Trophoblast cell (in vitro differentiated cells and primary cell): ENCODE data around the gene STAB2.

Experiments used
- DNase-seq, 2 donors: peaks; one replicate each; pipeline ENCODE4 v3.0.0-alpha.2; 2016
- H2AFZ ChIP-seq: 2 replicates; pipeline ENCODE4 v1.6.1; 2013; ENCODE audit warnings: low read length, moderate library complexity, mild to moderate bottlenecking; ENCODE audit not compliant: insufficient read depth, poor library complexity
- H2AK5ac ChIP-seq: 2 replicates; pipeline ENCODE4 v1.6.1; 2013; ENCODE audit warnings: mild to moderate bottlenecking, low read length
- H2BK120ac ChIP-seq: 2 replicates; pipeline ENCODE4 v1.6.1; 2013; ENCODE audit warnings: low read length, mild to moderate bottlenecking, moderate library complexity; ENCODE audit not compliant: insufficient read depth, poor library complexity
- H2BK12ac ChIP-seq: 2 replicates; pipeline ENCODE4 v1.6.1; 2013; ENCODE audit warnings: mild to moderate bottlenecking, low read length, moderate library complexity
- H2BK5ac ChIP-seq: 2 replicates; pipeline ENCODE4 v1.6.1; 2013; ENCODE audit warnings: low read length, low read depth, moderate library complexity, mild to moderate bottlenecking; ENCODE audit not compliant: poor library complexity
- H3K14ac ChIP-seq: 2 replicates; pipeline ENCODE4 v1.6.1; 2013; ENCODE audit warnings: mild to moderate bottlenecking, low read length
- H3K18ac ChIP-seq: 2 replicates; pipeline ENCODE4 v1.6.1; 2013; ENCODE audit warnings: mild to moderate bottlenecking, low read length
- H3K23ac ChIP-seq: 2 replicates; pipeline ENCODE4 v1.6.1; 2013; ENCODE audit warnings: low read length
- H3K27ac ChIP-seq: 2 replicates; pipeline ENCODE4 v1.5.1; 2013; ENCODE audit warnings: low read depth, mild to moderate bottlenecking, inconsistent platforms, low read length, moderate library complexity
- H3K27me3 ChIP-seq: 2 replicates; pipeline ENCODE4 v1.6.1; 2013; ENCODE audit warnings: inconsistent platforms, mild to moderate bottlenecking, low read length, moderate library complexity; ENCODE audit not compliant: insufficient read depth
- H3K36me3 ChIP-seq, 2 experiments: 1 replicate in 1 of 2; 2 replicates in 1 of 2; pipeline ENCODE4 v1.6.1; 2013; ENCODE audit warnings: low read length in 2 of 2, mild to moderate bottlenecking in 2 of 2, moderate library complexity in 1 of 2; ENCODE audit not compliant: insufficient read depth in 2 of 2, control insufficient read depth in 1 of 2
- H3K4ac ChIP-seq: 2 replicates; pipeline ENCODE4 v1.6.1; 2013; ENCODE audit warnings: low read depth, mild to moderate bottlenecking, low read length, moderate library complexity
- H3K4me1 ChIP-seq, 2 experiments: 1 replicate in 1 of 2; 2 replicates in 1 of 2; pipeline ENCODE4 v1.6.1; 2013; ENCODE audit warnings: low read length in 2 of 2, mild to moderate bottlenecking in 2 of 2, moderate library complexity in 1 of 2; ENCODE audit not compliant: insufficient read depth in 2 of 2, control insufficient read depth in 1 of 2
- H3K4me2 ChIP-seq: 2 replicates; pipeline ENCODE4 v1.6.1; 2013; ENCODE audit warnings: inconsistent platforms, mild to moderate bottlenecking, low read length, moderate library complexity
- H3K4me3 ChIP-seq: 2 replicates; pipeline ENCODE4 v1.5.1; 2013; ENCODE audit warnings: mild to moderate bottlenecking, low read depth, low read length, inconsistent platforms
- H3K79me1 ChIP-seq: one replicate; pipeline ENCODE4 v1.6.1; 2013; ENCODE audit warnings: low read length
- H3K79me2 ChIP-seq: 2 replicates; pipeline ENCODE4 v1.6.1; 2013; ENCODE audit warnings: low read length, mild to moderate bottlenecking; ENCODE audit not compliant: control insufficient read depth, insufficient read depth, poor library complexity
- H3K9ac ChIP-seq: 2 replicates; pipeline ENCODE4 v1.6.1; 2013; ENCODE audit warnings: mild to moderate bottlenecking, low read length
- H3K9me3 ChIP-seq: 2 replicates; pipeline ENCODE4 v1.6.1; 2013; ENCODE audit warnings: low read depth, mild to moderate bottlenecking, control low read depth, inconsistent platforms, low read length; ENCODE audit not compliant: insufficient read depth
- H4K12ac ChIP-seq: 2 replicates; pipeline ENCODE4 v1.6.1; 2013; ENCODE audit warnings: low read depth, mild to moderate bottlenecking, low read length, moderate library complexity
- H4K8ac ChIP-seq: 2 replicates; pipeline ENCODE4 v1.6.1; 2013; ENCODE audit warnings: low read depth, mild to moderate bottlenecking, low read length, moderate library complexity
- H4K91ac ChIP-seq: one replicate; pipeline ENCODE4 v1.6.1; 2013; ENCODE audit warnings: low read depth, mild to moderate bottlenecking, low read length, moderate library complexity
- WGBS: extraction: QIAGEN DNeasy Blood & Tissue Kit; methylation state at CpG from one replicate; pipeline ENCODE4 v1.1.7; 2013; ENCODE audit warnings: missing lambda C conversion rate; ENCODE audit not compliant: insufficient read length, insufficient coverage; ENCODE audit errors: extremely low coverage; 5-methylcytosine and 5-hydroxymethylcytosine counted together

STAB2 gene

GRCh38 chr12:103786201-103786600, 199.1 kb downstream of the STAB2 start:
- peaks cover 9% of the 10 kb centered on the region for H3K79me1 ChIP-seq
- H3K4ac ChIP-seq: no peak overlapping the region
- H2BK12ac ChIP-seq: no peak overlapping the region

GRCh38 chr12:103791350-103791920, 204.4 kb downstream of the STAB2 start:
- H3K79me2 ChIP-seq: no peaks in the 10 kb centered on the region
- no peaks in the 10 kb centered on the region for H3K27me3 ChIP-seq
- no peak overlapping the region for H3K4me3 ChIP-seq
- H3K79me1 ChIP-seq: peaks cover 8% of the 10 kb centered on the region
- peak overlapping the region; percentile 12 for H2BK5ac ChIP-seq
- peak overlapping the region; percentile 64 for H3K14ac ChIP-seq
- H4K8ac ChIP-seq: peak overlapping the region; percentile 42
- H3K4me2 ChIP-seq: no peak overlapping the region
- peak overlapping the region; percentile 52 for H2AK5ac ChIP-seq
- no peaks in the 10 kb centered on the region for H3K9me3 ChIP-seq
- H3K36me3 ChIP-seq: peaks cover 1 to 8% of the 10 kb centered on the region in 2 experiments
- peak overlapping the region; percentile 47 for H2BK120ac ChIP-seq
- peak overlapping the region; percentile 31 for H3K4ac ChIP-seq
- H3K18ac ChIP-seq: peak overlapping the region; percentile 49
- H2AFZ ChIP-seq: no peak overlapping the region
- no peak overlapping the region for H4K12ac ChIP-seq
- H4K91ac ChIP-seq: peak overlapping the region; percentile 72
- H3K23ac ChIP-seq: no peak overlapping the region
- no peak for DNase-seq
- no peak overlapping the region for H3K27ac ChIP-seq
- no CpG with 5 or more reads among the region's 10 CpGs for whole genome bisulfite sequencing
- H3K4me1 ChIP-seq: peaks cover 14 to 21% of the 10 kb centered on the region in 2 experiments
- H3K9ac ChIP-seq: no peak overlapping the region
- H2BK12ac ChIP-seq: peak overlapping the region; percentile 61

More at GRCh38 chr12:103786201-103786600, 199.1 kb downstream of the STAB2 start:
- Histone ChIP-seq H3K23ac (no peak overlapping the region), H3K9ac (no peak overlapping the region), H4K91ac (no peak overlapping the region), H3K14ac (no peak overlapping the region), H3K18ac (no peak overlapping the region), H3K4me3 (no peak overlapping the region), H3K27ac (no peak overlapping the region), H2AFZ (no peak overlapping the region), H3K27me3 (no peaks in the 10 kb centered on the region), H4K12ac (no peak overlapping the region), H3K4me2 (no peak overlapping the region), H4K8ac (no peak overlapping the region), H3K36me3 (peaks cover 4 to 6% of the 10 kb centered on the region in 2 experiments), H2BK120ac (peak overlapping the region; percentile 15), H2BK5ac (no peak overlapping the region), H3K9me3 (no peaks in the 10 kb centered on the region), H3K4me1 (peaks cover 8 to 11% of the 10 kb centered on the region in 2 experiments), H2AK5ac (no peak overlapping the region), H3K79me2 (peaks cover 3% of the 10 kb centered on the region)
- no peak for DNase-seq

GRCh38 chr12:103793046-103793445, 206.0 kb downstream of the STAB2 start:
- Histone ChIP-seq H2BK12ac (no peak overlapping the region), H4K91ac (peak overlapping the region; percentile 31), H3K4me3 (no peak overlapping the region), H3K36me3 (peaks cover 1 to 8% of the 10 kb centered on the region in 2 experiments), H3K79me1 (peaks cover 9% of the 10 kb centered on the region), H3K18ac (no peak overlapping the region), H2BK5ac (no peak overlapping the region), H2AK5ac (no peak overlapping the region), H4K12ac (no peak overlapping the region), H3K9ac (no peak overlapping the region), H3K9me3 (no peaks in the 10 kb centered on the region), H3K79me2 (no peaks in the 10 kb centered on the region), H3K27me3 (no peaks in the 10 kb centered on the region), H3K4me2 (no peak overlapping the region), H2AFZ (no peak overlapping the region), H3K14ac (no peak overlapping the region), H3K27ac (peak overlapping the region; percentile 59), H4K8ac (no peak overlapping the region), H3K4ac (no peak overlapping the region), H2BK120ac (peak overlapping the region; percentile 71), H3K23ac (no peak overlapping the region), H3K4me1 (peaks cover 15 to 22% of the 10 kb centered on the region in 2 experiments)
- WGBS: no CpG with 5 or more reads among the region's 3 CpGs
- DNase-seq: peak; percentile 58 to 80

GRCh38 chr12:103793512-103794045, 206.5 kb downstream of the STAB2 start:
- no peak overlapping the region for H2BK12ac ChIP-seq
- H2AFZ ChIP-seq: no peak overlapping the region
- no peaks in the 10 kb centered on the region for H3K9me3 ChIP-seq
- peaks cover 20 to 27% of the 10 kb centered on the region in 2 experiments for H3K4me1 ChIP-seq
- H3K27ac ChIP-seq: peak overlapping the region; percentile 59
- no peaks in the 10 kb centered on the region for H3K27me3 ChIP-seq
- peak overlapping the region; percentile 71 for H2BK120ac ChIP-seq
- H3K36me3 ChIP-seq: peaks cover 1 to 8% of the 10 kb centered on the region in 2 experiments
- H3K4me2 ChIP-seq: no peak overlapping the region
- H3K79me2 ChIP-seq: no peaks in the 10 kb centered on the region
- no peak overlapping the region for H3K4ac ChIP-seq
- no CpG with 5 or more reads among the region's 9 CpGs for WGBS
- H2AK5ac ChIP-seq: no peak overlapping the region
- H3K18ac ChIP-seq: no peak overlapping the region
- no peak overlapping the region for H3K23ac ChIP-seq
- H3K14ac ChIP-seq: no peak overlapping the region
- no peak overlapping the region for H2BK5ac ChIP-seq
- DNase-seq: peak; percentile 42 to 73
- peaks cover 11% of the 10 kb centered on the region for H3K79me1 ChIP-seq
- H3K9ac ChIP-seq: no peak overlapping the region
- no peak overlapping the region for H4K12ac ChIP-seq
- H4K91ac ChIP-seq: peak overlapping the region; percentile 31
- H4K8ac ChIP-seq: no peak overlapping the region
- no peak overlapping the region for H3K4me3 ChIP-seq
